HG03439 (cell line): ENCODE results near the gene VAT1L.
"Not testable (repeated sequence)": the region's sequence is repeated elsewhere in the genome, so short reads cannot be mapped to it uniquely, and the experiment has no call there.

Experiments
- ATAC-seq: cut with Tn5 transposase; IDR thresholded peaks from one replicate; pipeline ENCODE4 v1.9.1; 2021; ENCODE audit warnings: mild to moderate bottlenecking, moderate library complexity; ENCODE audit not compliant: unreplicated experiment

The VAT1L gene

GRCh38 chr16:77987810-77988209 is 199.4 kb downstream of the VAT1L start:
- ATAC-seq = no peak

GRCh38 chr16:77989846-77990245 is 201.5 kb downstream of the VAT1L start:
- no peak for ATAC-seq

- no peak for ATAC-seq
These were observed 203.3 kb downstream of the VAT1L start for GRCh38 chr16:77991701-77992100.

GRCh38 chr16:77992381-77992780 is 204.0 kb downstream of the VAT1L start:
- not testable (repeated sequence) for ATAC-seq

- ATAC-seq = no peak
These were observed 205.0 kb downstream of the VAT1L start for GRCh38 chr16:77993111-77993985.

- no peak for ATAC-seq
These were observed 207.6 kb downstream of the VAT1L start for GRCh38 chr16:77995843-77996455.

GRCh38 chr16:77998350-77999023 is 210.1 kb downstream of the VAT1L start:
- ATAC-seq = no peak

- ATAC-seq = no peak
These were observed 213.2 kb downstream of the VAT1L start for GRCh38 chr16:78001451-78002025.

GRCh38 chr16:78002915-78003538 is 214.7 kb downstream of the VAT1L start:
- ATAC-seq = peak; percentile 98

GRCh38 chr16:78004517-78004916 is 216.2 kb downstream of the VAT1L start:
- ATAC-seq = no peak

- no peak for ATAC-seq
These were observed 217.5 kb downstream of the VAT1L start for GRCh38 chr16:78005881-78006280.

- ATAC-seq = no peak
These were observed 218.8 kb downstream of the VAT1L start for GRCh38 chr16:78007121-78007520.

GRCh38 chr16:78022347-78023060 is 234.1 kb downstream of the VAT1L start, which contains the start of gene CLEC3A:
Gene CLEC3A, plus strand, starts transcription at chr16:78022548. Its CDS starts 79 bp downstream, at chr16:78022627.
- ATAC-seq = no peak

- ATAC-seq = no peak
These were observed 235.8 kb downstream of the VAT1L start for GRCh38 chr16:78024159-78024558.

- ATAC-seq = no peak
These were observed 237.3 kb downstream of the VAT1L start for GRCh38 chr16:78025631-78026030.

GRCh38 chr16:78028018-78028417 is 239.7 kb downstream of the VAT1L start:
- ATAC-seq = no peak
